Peyer's patch (tissue), 4 donors: ENCODE data around the gene IMMT.

Experiments
- POLR2A ChIP-seq, 2 donors: fragments of 450-650 bp; IDR thresholded peaks; one replicate each; pipeline ENCODE4 v1.5.1; 2017; ENCODE audit warnings: antibody characterized with exemption in 2 of 2, mild to moderate bottlenecking in 2 of 2, moderate library complexity in 2 of 2
- TF ChIP-seq, protein P1 (sequence below), 6 experiments: fragments of 450-650 bp in 4 of 6; fragments of 200-600 bp in 2 of 6; sonication (generic) in 1 of 6; IDR thresholded peaks; one replicate each; pipeline ENCODE4 v1.5.1; 2017 to 2019; ENCODE audit warnings: antibody characterized with exemption in 6 of 6, mild to moderate bottlenecking in 3 of 6, moderate library complexity in 1 of 6

DNA sequence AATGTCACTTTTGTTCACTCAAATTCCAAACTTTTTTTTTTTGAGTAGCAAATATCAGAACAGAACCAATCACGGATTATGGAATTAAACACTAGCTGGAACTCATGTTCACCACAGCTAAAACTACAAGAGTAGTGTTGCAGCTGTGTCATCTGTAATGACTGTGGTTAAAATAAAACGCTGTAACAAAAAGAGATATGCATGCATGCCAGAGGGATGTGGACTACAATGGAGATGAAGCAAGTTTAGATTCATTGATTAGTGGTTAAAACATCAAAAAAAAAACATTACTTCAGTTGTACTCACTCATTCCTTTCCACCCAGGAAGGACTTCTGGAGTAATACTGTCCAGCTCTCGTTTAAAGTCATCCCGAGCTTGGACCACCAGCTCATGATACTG is 37.0 kb downstream of the IMMT start:
- TF ChIP-seq, protein P1, sequence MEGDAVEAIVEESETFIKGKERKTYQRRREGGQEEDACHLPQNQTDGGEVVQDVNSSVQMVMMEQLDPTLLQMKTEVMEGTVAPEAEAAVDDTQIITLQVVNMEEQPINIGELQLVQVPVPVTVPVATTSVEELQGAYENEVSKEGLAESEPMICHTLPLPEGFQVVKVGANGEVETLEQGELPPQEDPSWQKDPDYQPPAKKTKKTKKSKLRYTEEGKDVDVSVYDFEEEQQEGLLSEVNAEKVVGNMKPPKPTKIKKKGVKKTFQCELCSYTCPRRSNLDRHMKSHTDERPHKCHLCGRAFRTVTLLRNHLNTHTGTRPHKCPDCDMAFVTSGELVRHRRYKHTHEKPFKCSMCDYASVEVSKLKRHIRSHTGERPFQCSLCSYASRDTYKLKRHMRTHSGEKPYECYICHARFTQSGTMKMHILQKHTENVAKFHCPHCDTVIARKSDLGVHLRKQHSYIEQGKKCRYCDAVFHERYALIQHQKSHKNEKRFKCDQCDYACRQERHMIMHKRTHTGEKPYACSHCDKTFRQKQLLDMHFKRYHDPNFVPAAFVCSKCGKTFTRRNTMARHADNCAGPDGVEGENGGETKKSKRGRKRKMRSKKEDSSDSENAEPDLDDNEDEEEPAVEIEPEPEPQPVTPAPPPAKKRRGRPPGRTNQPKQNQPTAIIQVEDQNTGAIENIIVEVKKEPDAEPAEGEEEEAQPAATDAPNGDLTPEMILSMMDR (IDR thresholded peaks at IDR 0.05) = no peak
- TF ChIP-seq POLR2A (IDR thresholded peaks at IDR 0.05) = no peak
